ENCODE results near the gene AK1.
A peak's percentile ranks its signal among the peaks of the same experiment; 100 is the strongest.
"Not testable (repeated sequence)": the region's sequence is repeated elsewhere in the genome, so short reads cannot be mapped to it uniquely, and the experiment has no call there.

Gene AK1

GRCh38 chr9:127883959-127884358 lies 6.5 kb upstream of the AK1 start:
- no peak for DNase-seq

- not testable (repeated sequence) for DNase-seq
These were observed 4.2 kb upstream of the AK1 start for GRCh38 chr9:127881715-127882114.

DNA sequence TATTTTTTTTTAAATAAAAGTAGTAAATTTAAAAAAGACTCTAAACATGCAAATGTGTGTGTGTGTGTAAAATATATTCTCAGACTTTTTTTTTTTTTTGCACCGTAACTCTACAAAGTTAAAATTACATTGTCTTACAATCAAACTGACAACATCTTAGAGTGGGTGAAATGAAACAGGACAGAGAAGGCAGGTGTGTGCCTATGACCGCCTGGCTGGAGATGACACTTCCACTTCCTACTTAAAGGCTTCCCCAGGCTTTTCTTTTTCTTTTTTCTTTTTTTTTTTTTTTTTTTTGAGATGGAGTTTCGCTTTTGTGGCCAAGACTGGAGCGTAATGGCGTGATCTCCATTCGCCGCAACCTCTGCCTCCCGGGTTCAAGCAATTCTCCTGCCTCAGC lies 2.7 kb upstream of the AK1 start:
- no peak for DNase-seq

DNA sequence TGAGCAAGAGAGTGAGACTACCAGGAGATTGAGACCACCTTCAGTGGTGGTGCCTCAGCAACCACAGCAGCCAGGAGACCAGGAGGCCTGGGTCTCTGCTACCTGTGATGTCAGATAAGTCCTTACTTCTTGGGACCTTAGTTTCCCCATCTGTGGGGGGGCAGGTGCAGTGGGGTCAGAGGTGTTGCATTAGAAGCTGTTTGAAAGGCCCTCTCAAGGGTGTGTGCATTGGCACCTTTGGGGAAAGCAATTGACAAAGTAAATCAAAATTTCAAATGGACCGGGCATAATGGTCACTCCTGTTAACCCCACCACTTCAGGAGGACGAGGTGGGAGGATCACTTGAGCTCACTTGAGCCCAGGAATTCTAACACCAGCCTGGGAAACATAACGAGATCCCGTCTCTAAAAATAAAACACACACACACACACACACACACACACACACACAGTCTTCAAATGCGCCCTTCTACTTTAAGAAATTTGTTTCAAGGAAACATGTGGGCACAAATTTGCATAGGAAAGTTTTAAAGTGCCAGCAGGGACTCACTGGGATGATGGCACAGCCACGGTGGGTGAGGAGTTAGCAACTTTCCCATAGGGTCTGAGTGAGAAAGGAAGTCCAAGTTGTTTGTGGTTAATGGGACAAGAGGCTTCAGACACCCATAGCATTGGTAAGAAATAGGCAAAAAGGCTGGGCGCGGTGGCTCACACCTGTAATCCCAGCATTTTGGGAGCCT lies 1.3 kb upstream of the AK1 start:
- DNase-seq = no peak

DNA sequence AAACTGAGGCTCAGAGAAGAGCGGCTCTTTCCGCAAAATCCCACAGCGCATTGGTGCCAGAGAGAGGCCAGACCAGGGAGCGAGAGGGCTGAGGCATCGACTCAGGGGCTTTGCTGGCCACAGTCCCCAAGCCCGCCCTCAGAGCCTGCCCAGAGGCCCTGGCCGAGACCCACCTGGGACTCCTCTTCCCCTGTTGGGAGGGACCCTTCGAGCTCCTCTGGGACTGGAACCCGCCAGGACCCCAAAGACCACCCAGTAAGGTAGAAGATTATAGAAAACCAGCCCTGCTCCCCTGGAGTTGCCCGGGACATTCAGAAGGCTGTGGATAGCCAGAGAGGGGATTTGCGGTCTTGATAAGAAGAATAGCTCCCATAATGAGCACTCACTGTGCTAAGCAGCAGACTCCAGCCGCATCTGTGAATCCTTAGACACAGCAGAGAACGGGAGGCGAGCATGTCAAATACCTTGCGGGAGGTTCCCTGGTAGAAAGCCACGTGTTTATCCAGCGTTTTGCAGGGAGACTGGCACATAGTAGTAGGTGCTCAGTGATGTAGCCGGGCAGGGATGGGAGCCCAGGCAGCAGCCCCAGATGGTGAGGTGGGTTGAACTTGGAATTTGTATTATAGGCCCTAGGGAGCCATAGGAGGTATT lies 651 bp upstream of the AK1 start:
- no peak for DNase-seq

GRCh38 chr9:127876764-127877562 lies 512 bp downstream of the AK1 start:
- no peak for DNase-seq

- no peak for DNase-seq
These were observed 1.3 kb downstream of the AK1 start for GRCh38 chr9:127876026-127876763.

DNA sequence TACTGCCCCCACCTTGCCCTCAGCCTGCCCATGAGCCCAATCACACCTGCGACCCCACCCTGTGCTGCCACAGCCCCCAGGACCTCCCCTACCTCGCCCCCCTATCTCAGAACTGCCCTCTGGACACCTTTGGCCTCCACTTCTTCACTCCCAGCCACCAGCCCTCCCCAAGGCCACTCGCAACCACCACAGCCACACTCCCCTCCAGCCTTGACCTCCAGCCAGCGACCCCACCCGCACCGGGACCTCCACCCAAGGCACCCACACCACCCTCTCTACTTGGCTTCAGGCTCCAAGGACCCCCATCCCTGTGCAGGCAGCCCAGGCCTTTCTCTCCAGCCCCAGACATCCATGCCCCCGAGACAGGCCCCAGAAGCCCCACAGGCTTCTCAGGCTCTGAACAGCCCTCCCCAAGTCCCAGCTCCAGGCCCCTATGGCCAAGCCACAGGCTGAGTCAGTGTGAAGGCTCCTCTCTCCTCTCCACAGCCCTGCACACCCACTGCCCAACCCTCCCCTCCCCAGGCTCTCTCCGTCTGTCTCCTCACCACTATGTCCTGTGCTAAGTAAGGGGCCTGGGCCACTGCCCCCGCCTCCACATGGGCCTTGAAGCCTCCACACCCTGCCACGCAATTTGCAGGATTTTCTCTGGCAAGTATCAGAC lies 2.0 kb downstream of the AK1 start:
- DNase-seq = no peak

- DNase-seq = no peak
These were observed 2.9 kb downstream of the AK1 start for GRCh38 chr9:127874301-127875221.

DNA sequence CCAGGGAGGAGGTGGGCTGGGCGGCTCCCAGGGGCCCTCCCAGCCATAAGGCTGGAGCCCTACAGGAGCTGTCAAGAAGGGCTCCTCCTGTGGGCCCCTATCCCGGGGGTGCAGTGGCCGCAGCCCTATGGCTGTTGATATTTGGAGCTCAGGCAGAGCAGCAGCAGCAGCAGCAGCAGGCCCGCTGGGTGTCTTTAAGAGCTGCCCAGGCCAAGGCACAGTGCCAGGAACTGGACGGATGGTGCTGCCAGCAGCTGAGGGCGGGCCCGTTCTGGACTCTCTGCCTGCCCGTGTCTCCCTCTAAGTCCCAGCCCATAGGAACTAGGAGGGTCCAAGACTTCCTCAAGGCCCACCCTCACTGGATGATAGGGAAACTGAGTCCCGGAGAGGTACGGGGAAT lies 3.6 kb downstream of the AK1 start:
- DNase-seq = no peak

GRCh38 chr9:127873223-127873691 lies 4.2 kb downstream of the AK1 start:
- no peak for DNase-seq

- DNase-seq = no peak
These were observed 4.9 kb downstream of the AK1 start for GRCh38 chr9:127872369-127873222.

- DNase-seq = no peak
These were observed 5.9 kb downstream of the AK1 start for GRCh38 chr9:127871531-127871930.

DNA sequence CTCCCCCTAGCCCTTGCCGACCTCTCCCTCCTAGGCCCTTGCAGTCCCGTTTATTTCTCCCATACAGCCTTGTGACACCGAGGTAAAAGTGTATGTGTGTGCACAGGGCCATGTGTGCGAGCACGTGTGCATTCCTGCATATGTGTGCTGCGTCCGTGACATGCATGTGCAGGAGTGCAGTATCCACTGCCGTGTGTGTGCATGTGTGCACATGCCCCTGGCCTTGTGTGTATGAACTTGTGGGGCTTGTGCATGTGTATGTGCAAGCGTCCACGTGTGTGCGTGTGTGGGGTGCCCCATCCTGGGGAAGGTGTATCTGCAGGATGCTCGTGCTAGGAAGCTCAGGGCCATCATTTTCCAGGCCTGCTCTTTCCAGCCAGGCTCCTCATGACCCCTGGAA lies 6.6 kb downstream of the AK1 start:
- DNase-seq = no peak

GRCh38 chr9:127870153-127870491 lies 7.4 kb downstream of the AK1 start:
- not testable (repeated sequence) for DNase-seq

DNA sequence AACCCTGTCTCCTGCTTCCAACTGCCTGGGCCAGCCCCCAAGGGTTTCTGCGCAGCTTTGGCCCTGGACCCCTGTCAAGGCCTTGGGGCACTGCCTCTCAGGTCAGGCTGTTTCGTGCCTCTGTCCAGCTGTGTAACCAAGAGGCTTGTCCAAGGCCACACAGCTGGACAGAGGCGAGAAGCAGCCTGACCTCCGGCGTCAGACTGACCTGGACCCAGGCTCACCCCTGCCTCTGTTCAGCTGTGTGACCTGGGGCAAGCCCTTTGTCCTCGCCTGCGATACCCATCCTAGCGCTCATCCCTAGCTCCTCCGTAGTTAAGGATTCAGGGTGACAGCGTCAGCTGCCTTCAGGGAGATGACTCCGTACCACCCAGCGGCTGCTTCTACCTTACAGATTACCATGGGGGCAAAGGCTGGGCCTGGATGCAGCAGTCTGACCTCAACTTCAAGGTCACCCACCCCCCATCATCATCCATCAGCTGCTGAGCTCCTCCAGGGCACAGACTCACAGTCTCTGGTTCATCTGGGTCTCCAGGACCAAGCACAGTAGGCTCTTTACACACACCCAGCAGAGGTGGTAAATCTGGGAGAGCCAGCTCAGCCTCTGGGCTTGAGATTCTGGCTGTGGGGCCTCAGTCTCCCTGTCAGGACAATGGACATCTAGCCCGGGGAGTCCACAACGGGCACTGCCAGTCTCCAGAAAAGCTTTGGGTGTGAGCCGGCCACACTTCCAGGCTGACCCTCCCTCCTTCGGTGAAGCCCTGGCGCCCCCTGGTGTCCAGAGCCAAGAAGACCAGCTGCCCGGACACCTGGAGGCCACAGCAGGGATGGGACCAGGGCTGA lies 7.9 kb downstream of the AK1 start:
- peak; percentile 80 to 83 for DNase-seq

DNA sequence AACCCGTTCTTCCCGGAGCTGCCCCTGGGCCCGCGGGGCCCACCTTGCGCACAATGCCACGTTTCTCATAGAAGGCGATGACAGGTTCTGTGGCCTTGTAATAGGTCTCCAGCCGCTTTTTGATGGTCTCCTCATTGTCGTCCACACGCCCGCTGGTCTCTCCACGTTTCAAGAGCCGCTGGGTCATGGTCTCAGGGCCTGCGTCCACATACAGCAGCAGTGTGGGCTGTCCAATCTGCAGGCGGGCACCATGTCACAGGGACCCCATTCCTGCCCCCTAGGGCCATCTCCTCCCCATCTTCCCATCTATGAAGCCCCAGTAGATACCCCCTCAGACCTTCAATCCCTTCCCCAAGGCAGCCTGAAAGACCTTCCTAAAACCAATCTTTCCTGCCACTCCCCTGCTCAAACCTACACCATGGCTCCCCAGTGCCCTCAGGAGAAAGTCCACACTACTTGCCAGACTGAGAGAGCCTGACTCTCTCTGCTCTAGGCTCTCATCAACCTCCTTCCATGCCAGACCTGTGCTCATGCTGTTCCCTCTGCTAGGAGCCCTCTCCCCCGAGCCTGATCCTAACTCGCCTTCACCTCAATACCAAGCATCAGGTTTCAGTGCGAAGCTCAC lies 9.1 kb downstream of the AK1 start:
- no peak for DNase-seq

- no peak for DNase-seq
These were observed 9.9 kb downstream of the AK1 start for GRCh38 chr9:127867356-127868277.
